Neural cell (in vitro differentiated cells): ENCODE results near the gene IL1RAPL2. TPM values are rescaled to one million over a fixed set of nuclear protein-coding genes. Genes with fewer than 3 reads are reported as not detected.
"Not testable (repeated sequence)": the region's sequence is repeated elsewhere in the genome, so short reads cannot be mapped to it uniquely, and the experiment has no call there.

Experiments
- H2AFZ ChIP-seq: fragments of 200-600, 300-800 bp; sonication (generic), shearing (Covaris generic); 2 replicates; pipeline ENCODE4 v1.6.0; 2014; ENCODE audit warnings: low read depth, mild to moderate bottlenecking, antibody characterized with exemption, low read length, moderate library complexity
- H3F3A ChIP-seq: fragments of 200-600 bp; shearing (Covaris generic); 2 replicates; pipeline ENCODE4 v1.6.1; 2016; ENCODE audit warnings: mild to moderate bottlenecking, moderate library complexity, mixed read lengths, antibody characterized with exemption, low read length; ENCODE audit not compliant: insufficient read depth, poor library complexity, severe bottlenecking
- H3K27ac ChIP-seq: fragments of 200-600, 300-800 bp; sonication (generic), shearing (Covaris generic); 2 replicates; pipeline ENCODE4 v1.5.1; 2014; ENCODE audit warnings: mild to moderate bottlenecking, low read length, moderate library complexity
- H3K27me3 ChIP-seq: fragments of 300-800, 200-600 bp; sonication (generic), shearing (Covaris generic); 2 replicates; pipeline ENCODE4 v1.6.0; 2014; ENCODE audit warnings: mild to moderate bottlenecking, low read depth, low read length, moderate library complexity; ENCODE audit not compliant: insufficient read depth
- H3K36me3 ChIP-seq: fragments of 300-800, 200-600 bp; sonication (generic), shearing (Covaris generic); 2 replicates; pipeline ENCODE4 v1.5.1; 2014; ENCODE audit warnings: mild to moderate bottlenecking, antibody characterized with exemption, low read length, moderate library complexity; ENCODE audit not compliant: insufficient read depth
- H3K4me2 ChIP-seq: fragments of 300-800, 200-600 bp; sonication (generic), shearing (Covaris generic); 2 replicates; pipeline ENCODE4 v1.6.0; 2014; ENCODE audit warnings: mild to moderate bottlenecking, low read length
- H3K4me3 ChIP-seq: fragments of 300-800, 200-600 bp; sonication (generic), shearing (Covaris generic); 2 replicates; pipeline ENCODE4 v1.5.1; 2014; ENCODE audit warnings: mild to moderate bottlenecking, low read length, moderate library complexity
- H3K79me2 ChIP-seq: fragments of 200-600 bp; shearing (Covaris generic); replicated peaks from 2 replicates; pipeline ENCODE4 v1.6.0; 2014; ENCODE audit warnings: mild to moderate bottlenecking, low read length, moderate library complexity; ENCODE audit not compliant: insufficient read depth
- H3K9ac ChIP-seq: fragments of 300-800, 200-600 bp; sonication (generic), shearing (Covaris generic); 2 replicates; pipeline ENCODE4 v1.6.1; 2016; ENCODE audit warnings: mild to moderate bottlenecking, low read length, mixed read lengths
- H3K9me2 ChIP-seq: fragments of 200-600 bp; shearing (Covaris generic); 2 replicates; pipeline ENCODE4 v1.6.1; 2016; ENCODE audit warnings: mild to moderate bottlenecking, low read length, mixed read lengths; ENCODE audit not compliant: insufficient read depth
- H3K9me3 ChIP-seq: fragments of 200-600, 300-800 bp; sonication (generic), shearing (Covaris generic); 2 replicates; pipeline ENCODE4 v1.6.1; 2016; ENCODE audit warnings: mild to moderate bottlenecking, mixed run types, low read length, moderate library complexity, mixed read lengths
- H4K20me1 ChIP-seq: fragments of 200-600 bp; shearing (Covaris generic); 2 replicates; pipeline ENCODE4 v1.6.1; 2016; ENCODE audit warnings: mild to moderate bottlenecking, mixed run types; ENCODE audit not compliant: insufficient read depth
- CTCF ChIP-seq: fragments of 450-650 bp; IDR thresholded peaks from 2 replicates; pipeline ENCODE4 v1.5.1; 2014; ENCODE audit warnings: antibody characterized with exemption, mild to moderate bottlenecking, moderate library complexity; ENCODE audit not compliant: poor library complexity, severe bottlenecking
- EP300 ChIP-seq: fragments of 450-650 bp; conservative IDR thresholded peaks from 2 replicates; pipeline ENCODE4 v1.6.1; 2014; ENCODE audit warnings: antibody characterized with exemption, mild to moderate bottlenecking, moderate library complexity; ENCODE audit not compliant: poor library complexity, severe bottlenecking
- EZH2 ChIP-seq: fragments of 200-600, 300-800 bp; shearing (Covaris generic), sonication (generic); IDR thresholded peaks from 2 replicates; pipeline ENCODE4 v1.6.1; 2014; ENCODE audit warnings: antibody characterized with exemption, low read length, borderline replicate concordance, mild to moderate bottlenecking; ENCODE audit not compliant: insufficient read depth, poor library complexity, severe bottlenecking
- MXI1 ChIP-seq: fragments of 450-650 bp; conservative IDR thresholded peaks from 2 replicates; pipeline ENCODE4 v1.6.1; 2014; ENCODE audit warnings: antibody characterized with exemption, mild to moderate bottlenecking; ENCODE audit not compliant: poor library complexity, severe bottlenecking
- POLR2AphosphoS5 ChIP-seq: IDR thresholded peaks from 2 replicates; pipeline ENCODE4 v1.6.1; 2012
- RAD21 ChIP-seq: fragments of 450-650 bp; conservative IDR thresholded peaks from 2 replicates; pipeline ENCODE4 v1.6.1; 2014; ENCODE audit warnings: antibody characterized with exemption, mild to moderate bottlenecking, moderate library complexity
- REST ChIP-seq: IDR thresholded peaks from 2 replicates; pipeline ENCODE4 v1.6.1; 2012; ENCODE audit warnings: borderline replicate concordance
- SMC3 ChIP-seq: fragments of 450-650 bp; conservative IDR thresholded peaks from 2 replicates; pipeline ENCODE4 v1.6.1; 2014; ENCODE audit warnings: antibody characterized with exemption, mild to moderate bottlenecking, moderate library complexity; ENCODE audit not compliant: poor library complexity
- TAF1 ChIP-seq: IDR thresholded peaks from 2 replicates; pipeline ENCODE4 v1.6.1; 2012; ENCODE audit warnings: low read depth
- polyA plus RNA-seq: library from polyadenylated mRNA; depleted of rRNA; stranded (reverse); fragments of >200 nt; gene quantifications from 2 replicates; pipeline ENCODE4 v1.2.3, GENCODE V29; 2014

IL1RAPL2 gene
- polyA plus RNA-seq, 1 donor from 2014 or later, result not detected

- no peaks in the 10 kb centered on the region for H4K20me1 ChIP-seq
- H3K4me3 ChIP-seq, result no peak overlapping the region
- no peak for TF ChIP-seq EP300
- no peak for TF ChIP-seq REST
- TF ChIP-seq TAF1, result no peak
- no peak for TF ChIP-seq POLR2AphosphoS5
- no peak for TF ChIP-seq SMC3
- no peak for TF ChIP-seq MXI1
- no peak for TF ChIP-seq EZH2
- no peak for TF ChIP-seq CTCF
- no peak for TF ChIP-seq RAD21
- H3K79me2 ChIP-seq, result no peaks in the 10 kb centered on the region
- H3K36me3 ChIP-seq, result no peaks in the 10 kb centered on the region
- no peaks in the 10 kb centered on the region for H3K9me3 ChIP-seq
- H3F3A ChIP-seq, result no peaks in the 10 kb centered on the region
- no peaks in the 10 kb centered on the region for H3K27me3 ChIP-seq
- no peak overlapping the region for H3K4me2 ChIP-seq
- H3K9ac ChIP-seq, result no peak overlapping the region
- H2AFZ ChIP-seq, result no peak overlapping the region
- H3K9me2 ChIP-seq, result no peaks in the 10 kb centered on the region
- H3K27ac ChIP-seq, result no peak overlapping the region
Observed at GRCh38 chrX:105229146-105229545, 663.1 kb downstream of the IL1RAPL2 start.

GRCh38 chrX:105237407-105237806 is 671.4 kb downstream of the IL1RAPL2 start:
- H4K20me1 ChIP-seq, H2AFZ ChIP-seq, H3K4me3 ChIP-seq, H3K79me2 ChIP-seq, H3K9me2 ChIP-seq, H3K27ac ChIP-seq, H3K4me2 ChIP-seq, H3F3A ChIP-seq, H3K27me3 ChIP-seq, H3K9ac ChIP-seq, H3K36me3 ChIP-seq, H3K9me3 ChIP-seq: not testable (repeated sequence)

GRCh38 chrX:105241056-105241455 is 675.1 kb downstream of the IL1RAPL2 start:
- no peak for TF ChIP-seq RAD21
- TF ChIP-seq TAF1, result no peak
- TF ChIP-seq SMC3, result no peak
- TF ChIP-seq EZH2, result no peak
- TF ChIP-seq REST, result no peak
- TF ChIP-seq POLR2AphosphoS5, result no peak
- no peak for TF ChIP-seq EP300
- no peak for TF ChIP-seq MXI1
- no peak for TF ChIP-seq CTCF
- H3K4me2 ChIP-seq, result no peak overlapping the region
- H3K9me2 ChIP-seq, result no peaks in the 10 kb centered on the region
- H3F3A ChIP-seq, result no peaks in the 10 kb centered on the region
- no peaks in the 10 kb centered on the region for H4K20me1 ChIP-seq
- no peak overlapping the region for H3K4me3 ChIP-seq
- no peaks in the 10 kb centered on the region for H3K27me3 ChIP-seq
- H3K9ac ChIP-seq, result no peak overlapping the region
- H3K79me2 ChIP-seq, result no peaks in the 10 kb centered on the region
- H3K36me3 ChIP-seq, result no peaks in the 10 kb centered on the region
- H3K27ac ChIP-seq, result no peak overlapping the region
- H2AFZ ChIP-seq, result no peak overlapping the region
- no peaks in the 10 kb centered on the region for H3K9me3 ChIP-seq
